ENCODE data around the gene ZNF865. TPM values are rescaled to one million over a fixed set of nuclear protein-coding genes. Genes with fewer than 3 reads are reported as not detected.

Gene ZNF865
- polyA plus RNA-seq, 1 donor (not counting 4 experiments of a cell fraction or from before 2014, with no cell fraction given): 1.1 TPM

- Histone ChIP-seq H3K9ac (ENCODE audit: control insufficient read depth, extremely low read depth, insufficient read depth, low read length) (no peak overlapping the region), H3K27me3 (ENCODE audit: control insufficient read depth, extremely low read depth, insufficient read depth, low read length) (no peaks in the 10 kb centered on the region), H3K27ac (ENCODE audit: control insufficient read depth, insufficient read depth, low read length) (no peak overlapping the region), H3K9me1 (ENCODE audit: control insufficient read depth, extremely low read depth, insufficient read depth, low read length) (no peaks in the 10 kb centered on the region), H2AFZ (ENCODE audit: control insufficient read depth, low read length) (no peak overlapping the region), H3K4me3 (ENCODE audit: control insufficient read depth in 2 of 3, extremely low read depth in 1 of 3, insufficient read depth in 2 of 3, low read depth in 1 of 3, low read length in 3 of 3) (no peak overlapping the region), H3K4me2 (ENCODE audit: control insufficient read depth, extremely low read depth, insufficient read depth, low read depth, low read length) (no peak overlapping the region), H4K20me1 (ENCODE audit: control insufficient read depth, extremely low read depth, insufficient read depth, low read length) (no peaks in the 10 kb centered on the region), H3K79me2 (ENCODE audit: control insufficient read depth, insufficient read depth, low read length) (no peaks in the 10 kb centered on the region), H3K4me1 (ENCODE audit: control insufficient read depth, extremely low read depth, insufficient read depth, low read length) (peaks cover 9% of the 10 kb centered on the region), H3K36me3 (ENCODE audit: control insufficient read depth in 2 of 2, extremely low read depth in 1 of 2, insufficient read depth in 2 of 2, low read length in 2 of 2) (peaks cover 5 to 9% of the 10 kb centered on the region in 2 experiments), H3K9me3 (ENCODE audit: control insufficient read depth, low read depth, low read length) (no peaks in the 10 kb centered on the region)
- DNase-seq (ENCODE audit: low read depth, low spot score): no peak
- TF ChIP-seq EZH2 (IDR thresholded peaks at IDR 0.05; ENCODE audit: low read length): no peak
- TF ChIP-seq, protein P1, sequence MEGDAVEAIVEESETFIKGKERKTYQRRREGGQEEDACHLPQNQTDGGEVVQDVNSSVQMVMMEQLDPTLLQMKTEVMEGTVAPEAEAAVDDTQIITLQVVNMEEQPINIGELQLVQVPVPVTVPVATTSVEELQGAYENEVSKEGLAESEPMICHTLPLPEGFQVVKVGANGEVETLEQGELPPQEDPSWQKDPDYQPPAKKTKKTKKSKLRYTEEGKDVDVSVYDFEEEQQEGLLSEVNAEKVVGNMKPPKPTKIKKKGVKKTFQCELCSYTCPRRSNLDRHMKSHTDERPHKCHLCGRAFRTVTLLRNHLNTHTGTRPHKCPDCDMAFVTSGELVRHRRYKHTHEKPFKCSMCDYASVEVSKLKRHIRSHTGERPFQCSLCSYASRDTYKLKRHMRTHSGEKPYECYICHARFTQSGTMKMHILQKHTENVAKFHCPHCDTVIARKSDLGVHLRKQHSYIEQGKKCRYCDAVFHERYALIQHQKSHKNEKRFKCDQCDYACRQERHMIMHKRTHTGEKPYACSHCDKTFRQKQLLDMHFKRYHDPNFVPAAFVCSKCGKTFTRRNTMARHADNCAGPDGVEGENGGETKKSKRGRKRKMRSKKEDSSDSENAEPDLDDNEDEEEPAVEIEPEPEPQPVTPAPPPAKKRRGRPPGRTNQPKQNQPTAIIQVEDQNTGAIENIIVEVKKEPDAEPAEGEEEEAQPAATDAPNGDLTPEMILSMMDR (optimal IDR thresholded peaks at IDR 0.05 in 1 of 3, IDR thresholded peaks at IDR 0.05 in 1 of 3, conservative IDR thresholded peaks at IDR 0.05 in 1 of 3; ENCODE audit: extremely low read depth in 1 of 3, insufficient read depth in 2 of 3, low read length in 3 of 3): no peak
- dilution Hi-C loops (cut with MboI; ENCODE audit: extremely low pct_ligation_motif_present, low sequenced_read_pairs): no loop called here
- FAIRE-seq: no peak
These were observed 7.4 kb upstream of the ZNF865 start for GRCh38 chr19:55598034-55598433.

DNA sequence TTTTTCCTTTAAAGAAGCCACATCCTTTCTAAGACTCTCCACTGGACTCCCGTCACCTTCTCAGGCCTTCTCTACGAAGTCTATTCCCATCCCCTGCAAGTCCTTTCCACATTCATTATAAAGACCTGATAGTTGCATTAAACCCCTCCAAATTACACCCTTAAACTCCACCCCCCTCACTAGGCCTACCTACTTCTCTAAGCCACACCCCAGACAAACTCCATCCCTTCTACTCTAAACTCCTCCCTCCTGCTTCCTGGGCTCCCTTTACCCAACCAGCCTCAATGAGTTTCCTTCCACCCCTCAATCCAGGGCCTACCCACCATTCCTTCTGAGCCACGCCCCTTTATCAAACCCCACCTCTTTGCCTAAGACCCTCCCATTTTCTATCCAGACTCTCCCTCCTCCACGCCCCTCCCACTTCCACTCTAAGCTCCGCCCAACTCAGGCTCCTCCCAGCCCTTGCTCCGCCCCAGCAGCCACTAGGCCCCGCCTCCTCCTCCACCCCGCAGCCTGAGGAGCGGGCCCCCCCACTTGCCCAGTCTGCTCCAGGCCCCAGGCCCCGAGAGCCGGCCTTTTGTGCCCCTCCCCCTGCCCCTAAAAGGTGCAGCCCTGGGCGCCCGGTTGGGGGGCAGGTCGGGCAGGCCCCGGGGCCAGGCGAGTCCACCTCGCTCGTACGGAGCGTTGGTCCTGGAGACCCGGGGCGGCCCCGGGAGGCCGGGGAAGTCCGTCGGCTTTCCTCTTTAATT is 6.6 kb upstream of the ZNF865 start:
- H3K9me1 ChIP-seq (ENCODE audit: control insufficient read depth, extremely low read depth, insufficient read depth, low read length): no peaks in the 10 kb centered on the region
- H4K20me1 ChIP-seq (ENCODE audit: control insufficient read depth, extremely low read depth, insufficient read depth, low read length): no peaks in the 10 kb centered on the region
- dilution Hi-C loops (cut with MboI; ENCODE audit: extremely low pct_ligation_motif_present, low sequenced_read_pairs): no loop called here
- H3K9me3 ChIP-seq (ENCODE audit: control insufficient read depth, low read depth, low read length): no peaks in the 10 kb centered on the region
- FAIRE-seq: no peak
- H3K4me2 ChIP-seq (ENCODE audit: control insufficient read depth, extremely low read depth, insufficient read depth, low read depth, low read length): peak overlapping the region; percentile 41
- H3K27ac ChIP-seq (ENCODE audit: control insufficient read depth, insufficient read depth, low read length): peak overlapping the region; percentile 97
- H3K4me3 ChIP-seq (ENCODE audit: control insufficient read depth in 2 of 3, extremely low read depth in 1 of 3, insufficient read depth in 2 of 3, low read depth in 1 of 3, low read length in 3 of 3): peak overlapping the region; percentile 57 to 75 (median 72)
- peaks cover 5 to 9% of the 10 kb centered on the region in 2 experiments for H3K36me3 ChIP-seq (ENCODE audit: control insufficient read depth in 2 of 2, extremely low read depth in 1 of 2, insufficient read depth in 2 of 2, low read length in 2 of 2)
- TF ChIP-seq, protein P1 (optimal IDR thresholded peaks at IDR 0.05 in 1 of 3, IDR thresholded peaks at IDR 0.05 in 1 of 3, conservative IDR thresholded peaks at IDR 0.05 in 1 of 3; ENCODE audit: extremely low read depth in 1 of 3, insufficient read depth in 2 of 3, low read length in 3 of 3): no peak
- no peak for TF ChIP-seq EZH2 (IDR thresholded peaks at IDR 0.05; ENCODE audit: low read length)
- H3K9ac ChIP-seq (ENCODE audit: control insufficient read depth, extremely low read depth, insufficient read depth, low read length): peak overlapping the region; percentile 95
- DNase-seq (ENCODE audit: low read depth, low spot score): peak; percentile 95
- H2AFZ ChIP-seq (ENCODE audit: control insufficient read depth, low read length): peak overlapping the region; percentile 56
- no peaks in the 10 kb centered on the region for H3K27me3 ChIP-seq (ENCODE audit: control insufficient read depth, extremely low read depth, insufficient read depth, low read length)
- no peaks in the 10 kb centered on the region for H3K79me2 ChIP-seq (ENCODE audit: control insufficient read depth, insufficient read depth, low read length)
- peaks cover 9% of the 10 kb centered on the region for H3K4me1 ChIP-seq (ENCODE audit: control insufficient read depth, extremely low read depth, insufficient read depth, low read length)
